Measurements from ENCODE around the gene COQ9. TPM values are rescaled to one million over a fixed set of nuclear protein-coding genes. Genes with fewer than 3 reads are reported as not detected.
A peak's percentile ranks its signal among the peaks of the same experiment; 100 is the strongest.

COQ9 gene
- total RNA-seq, 6 donors from 2014 or later: 33.1 to 47.1 (median 39.4) TPM

GRCh38 chr16:57444711-57445110, 2.6 kb upstream of the COQ9 start:
- no peak for TF ChIP-seq CTCF (IDR thresholded peaks at IDR 0.05)
- TF ChIP-seq EP300 (IDR thresholded peaks at IDR 0.05): no peak
- no peak for TF ChIP-seq POLR2A (IDR thresholded peaks at IDR 0.05)
- no peak for TF ChIP-seq POLR2AphosphoS5 (IDR thresholded peaks at IDR 0.05)
- Histone ChIP-seq H3K36me3 (peaks cover 7 to 23% (median 9%) of the 10 kb centered on the region in 4 donors), H3K4me3 (no peak overlapping the region), H3K27ac (no peak overlapping the region), H3K9me3 (peaks cover 0 to 3% (median 0%) of the 10 kb centered on the region in 4 donors), H3K27me3 (no peaks in the 10 kb centered on the region), H3K4me1 (peaks cover 18 to 21% (median 19%) of the 10 kb centered on the region in 4 donors)
- ATAC-seq (ENCODE audit: low FRiP score in 2 of 2): no peak
- 84 to 91% methylated on average over 3 of the region's 3 CpGs for WGBS, 2 donors
- no peak for DNase-seq

GRCh38 chr16:57445510-57445909, 1.8 kb upstream of the COQ9 start:
- Histone ChIP-seq H3K4me3 (no peak overlapping the region), H3K36me3 (peaks cover under 1 to 15% (median 1%) of the 10 kb centered on the region in 4 donors), H3K27ac (no peak overlapping the region), H3K9me3 (no peaks in the 10 kb centered on the region), H3K27me3 (no peaks in the 10 kb centered on the region), H3K4me1 (peaks cover 18 to 21% (median 19%) of the 10 kb centered on the region in 4 donors)
- DNase-seq (no peak), ATAC-seq (ENCODE audit: low FRiP score in 2 of 2) (no peak)
- TF ChIP-seq EP300 (IDR thresholded peaks at IDR 0.05) (no peak), POLR2A (IDR thresholded peaks at IDR 0.05) (no peak), POLR2AphosphoS5 (IDR thresholded peaks at IDR 0.05) (no peak), CTCF (IDR thresholded peaks at IDR 0.05) (no peak)
- WGBS, 2 donors: 96 to 100% methylated on average over 2 of the region's 2 CpGs

- TF ChIP-seq POLR2AphosphoS5 (IDR thresholded peaks at IDR 0.05) (no peak), EP300 (IDR thresholded peaks at IDR 0.05) (no peak), POLR2A (IDR thresholded peaks at IDR 0.05) (no peak), CTCF (IDR thresholded peaks at IDR 0.05) (no peak)
- ATAC-seq (ENCODE audit: low FRiP score in 2 of 2) (peak; percentile 24 to 63), DNase-seq (peak in 1 of 2 donors; percentile 47)
- peak overlapping the region; percentile 86 to 92 (median 88) for H3K27ac ChIP-seq
- WGBS, 2 donors: 3 to 12% methylated on average over 7 to 20 of the region's 28 CpGs
- H3K36me3 ChIP-seq: peaks cover 0 to 16% (median 0%) of the 10 kb centered on the region in 4 donors
- H3K27me3 ChIP-seq: no peaks in the 10 kb centered on the region
- peaks cover 18 to 21% (median 19%) of the 10 kb centered on the region in 4 donors for H3K4me1 ChIP-seq
- no peaks in the 10 kb centered on the region for H3K9me3 ChIP-seq
- H3K4me3 ChIP-seq: peak overlapping the region; percentile 74 to 99 (median 84)
Measured at GRCh38 chr16:57446531-57447185, 621 bp upstream of the COQ9 start.

GRCh38 chr16:57452021-57452420, 4.7 kb downstream of the COQ9 start:
- ATAC-seq (ENCODE audit: low FRiP score in 2 of 2): no peak
- Histone ChIP-seq H3K27me3 (no peaks in the 10 kb centered on the region), H3K27ac (no peak overlapping the region), H3K36me3 (peaks cover 22 to 59% (median 38%) of the 10 kb centered on the region in 4 donors), H3K4me1 (peaks cover 9 to 13% (median 11%) of the 10 kb centered on the region in 4 donors), H3K4me3 (no peak overlapping the region), H3K9me3 (no peaks in the 10 kb centered on the region)
- DNase-seq: peak in 1 of 2 donors; percentile 39
- no peak for TF ChIP-seq POLR2A (IDR thresholded peaks at IDR 0.05)
- TF ChIP-seq POLR2AphosphoS5 (IDR thresholded peaks at IDR 0.05): no peak
- no peak for TF ChIP-seq CTCF (IDR thresholded peaks at IDR 0.05)
- TF ChIP-seq EP300 (IDR thresholded peaks at IDR 0.05): no peak
- WGBS, 2 donors: 95 to 97% methylated on average over 10 of the region's 10 CpGs
